Measurements from ENCODE around the gene SBNO2.

The SBNO2 gene

GRCh38 chr19:1169411-1169791, 4.7 kb downstream of the SBNO2 start:
- DNase-seq (ENCODE audit: low read depth): no peak

- DNase-seq (ENCODE audit: low read depth): no peak
These were observed 5.3 kb downstream of the SBNO2 start for GRCh38 chr19:1168572-1169410.

GRCh38 chr19:1167687-1168571, 6.1 kb downstream of the SBNO2 start:
- DNase-seq (ENCODE audit: low read depth): no peak

DNA sequence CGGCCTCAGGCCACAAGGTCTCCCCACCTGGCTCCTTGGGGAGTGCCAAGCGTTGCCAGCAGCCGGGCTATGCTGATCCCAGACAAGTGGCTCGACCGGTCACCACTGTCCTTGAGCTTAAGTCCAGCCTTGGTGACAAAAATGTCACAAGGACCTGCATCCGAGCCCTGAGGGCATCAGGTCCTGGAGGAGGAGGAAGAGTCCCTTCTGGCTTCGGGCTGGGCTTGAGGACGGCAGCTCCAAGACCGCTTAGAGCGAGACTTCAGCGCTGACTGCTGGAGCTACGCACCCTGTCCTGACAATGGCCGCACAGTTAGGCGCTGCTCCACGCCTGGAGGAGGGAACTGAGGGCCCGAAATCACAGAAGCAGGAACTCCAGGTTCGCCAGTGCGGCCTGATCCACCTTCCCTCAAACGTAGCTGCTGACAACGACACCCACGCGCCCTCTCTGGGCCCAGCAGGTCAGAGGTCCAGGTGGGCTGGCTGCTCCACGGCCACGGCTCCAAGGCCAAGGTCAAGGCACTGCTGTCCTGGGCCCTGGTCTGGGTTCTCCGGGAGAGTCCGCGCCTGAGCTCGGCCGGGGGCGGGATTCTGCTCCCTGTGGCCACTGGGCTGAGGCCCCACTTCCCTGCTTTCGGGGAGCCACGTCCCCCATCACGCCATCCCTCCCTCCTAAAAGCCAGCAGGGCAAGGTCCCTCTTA, 7.0 kb downstream of the SBNO2 start:
- no peak for DNase-seq (ENCODE audit: low read depth)

GRCh38 chr19:1164684-1165531, 9.2 kb downstream of the SBNO2 start:
- DNase-seq (ENCODE audit: low read depth): no peak

- no peak for DNase-seq (ENCODE audit: low read depth)
These were observed 10.0 kb downstream of the SBNO2 start for GRCh38 chr19:1163934-1164683.

DNA sequence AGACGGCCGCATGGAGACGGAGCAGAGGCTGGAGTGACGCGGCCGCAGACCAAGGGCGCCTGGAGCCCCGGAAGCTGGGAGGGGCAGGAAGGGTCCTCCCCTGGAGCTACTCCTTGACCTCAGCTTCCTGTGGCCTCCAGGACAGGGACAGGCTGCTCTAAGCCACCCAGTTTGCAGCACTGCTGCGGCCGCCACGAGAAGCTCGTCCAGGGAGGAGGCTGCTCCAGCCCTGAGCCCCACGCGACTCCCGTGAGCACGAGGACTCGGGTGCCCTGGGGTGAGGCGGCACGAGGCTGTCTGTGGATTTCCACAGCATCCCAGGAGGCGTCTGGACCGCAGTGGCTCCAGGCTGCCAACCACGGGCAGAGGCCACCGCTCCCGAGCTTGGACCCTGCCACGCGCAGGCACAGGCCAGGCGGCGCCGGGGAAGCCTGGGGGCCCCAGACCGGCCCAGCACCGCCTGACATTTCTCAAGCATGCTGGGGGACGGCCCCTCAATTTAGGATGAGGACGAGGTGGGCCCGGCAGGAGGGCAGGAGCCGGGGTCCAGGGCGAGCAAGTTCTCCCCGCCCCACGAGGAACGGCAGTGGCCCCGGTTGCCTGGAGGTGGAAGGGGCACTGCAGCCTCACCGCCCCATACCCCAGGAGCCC, 10.7 kb downstream of the SBNO2 start:
- DNase-seq (ENCODE audit: low read depth): no peak

- DNase-seq (ENCODE audit: low read depth): no peak
These were observed 11.4 kb downstream of the SBNO2 start for GRCh38 chr19:1162404-1163282.

- no peak for DNase-seq (ENCODE audit: low read depth)
These were observed 12.4 kb downstream of the SBNO2 start for GRCh38 chr19:1161716-1162115.

- no peak for DNase-seq (ENCODE audit: low read depth)
These were observed 14.0 kb downstream of the SBNO2 start for GRCh38 chr19:1159864-1160595.

DNA sequence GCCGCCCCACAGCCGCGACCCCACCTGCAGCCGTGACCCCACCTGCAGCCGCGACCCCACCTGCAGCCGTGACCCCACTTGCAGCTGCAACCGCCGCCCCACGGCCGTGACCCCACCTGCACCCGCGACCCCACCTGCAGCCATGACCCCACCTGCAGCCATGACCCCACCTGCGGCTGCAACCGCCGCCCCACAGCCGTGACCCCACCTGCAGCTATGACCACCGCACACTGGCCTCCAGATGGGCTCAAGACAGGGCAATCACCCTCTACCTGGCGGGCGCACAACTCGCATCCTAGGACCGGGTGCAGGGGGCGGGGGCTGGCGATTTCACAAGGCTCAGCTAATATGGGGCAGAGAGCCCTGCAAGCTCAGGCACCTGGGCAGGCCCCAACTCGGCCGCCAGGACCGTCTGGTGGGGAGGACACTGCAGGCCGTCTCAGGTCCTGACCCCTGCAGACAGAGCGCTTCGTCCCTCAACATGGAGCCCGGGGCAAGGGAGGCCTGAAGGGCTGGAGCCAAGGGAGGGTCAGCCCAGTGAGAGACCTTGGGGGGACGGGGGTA, 15.1 kb downstream of the SBNO2 start:
- no peak for DNase-seq (ENCODE audit: low read depth)

GRCh38 chr19:1157931-1158884, 15.9 kb downstream of the SBNO2 start:
- no peak for DNase-seq (ENCODE audit: low read depth)

- no peak for DNase-seq (ENCODE audit: low read depth)
These were observed 17.0 kb downstream of the SBNO2 start for GRCh38 chr19:1156830-1157615.

- no peak for DNase-seq (ENCODE audit: low read depth)
These were observed 17.7 kb downstream of the SBNO2 start for GRCh38 chr19:1156305-1156801.

DNA sequence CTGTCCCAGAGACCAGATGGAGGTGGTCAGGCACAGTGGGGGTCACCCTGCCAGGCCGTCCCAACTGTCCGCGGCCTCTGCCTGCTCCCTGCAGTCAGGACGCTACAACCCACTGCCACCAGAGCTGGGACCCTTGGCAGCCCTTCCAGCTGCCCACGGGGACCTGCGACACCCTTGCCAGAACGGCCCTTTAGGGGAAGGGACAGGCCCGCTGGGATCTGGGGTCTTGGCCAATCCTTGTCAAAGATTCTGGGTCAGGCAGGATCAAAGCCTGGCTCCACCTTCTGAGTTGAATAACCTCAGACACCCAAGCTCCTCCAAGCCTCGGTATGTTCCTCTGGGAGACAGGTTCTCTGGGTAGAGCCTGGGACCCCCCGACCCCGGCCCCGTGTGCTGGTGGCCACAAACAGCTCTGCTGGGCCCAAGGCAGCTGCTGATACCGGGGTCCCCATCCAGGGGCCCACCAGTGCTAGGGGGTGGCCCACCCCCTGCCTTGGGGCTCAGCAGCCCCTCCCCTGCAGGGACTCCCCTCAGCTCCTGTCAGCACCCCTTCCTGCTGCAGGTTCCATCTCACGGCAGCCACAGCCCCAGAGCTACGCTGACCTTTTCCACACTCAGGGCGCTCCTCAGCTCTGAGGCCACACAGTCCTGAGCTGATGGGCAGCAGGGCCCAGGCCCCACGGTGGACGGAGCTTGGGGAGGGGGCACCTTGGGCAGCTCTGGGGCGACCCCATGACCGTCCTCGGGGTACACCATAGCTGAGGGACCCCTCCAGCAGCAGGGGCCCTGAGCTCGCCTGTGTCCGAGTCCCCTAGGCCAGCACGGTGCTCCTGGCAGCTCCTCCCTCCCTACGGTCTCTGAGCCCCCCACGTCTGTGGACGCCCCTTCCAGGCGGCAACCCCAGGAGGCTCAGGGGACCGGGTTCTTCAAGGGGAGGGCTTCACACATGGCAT, 18.4 kb downstream of the SBNO2 start:
- no peak for DNase-seq (ENCODE audit: low read depth)
